Breast epithelium (tissue), 4 donors: ENCODE measurements around the gene PDK2. TPM values are rescaled to one million over a fixed set of nuclear protein-coding genes. Genes with fewer than 3 reads are reported as not detected.

Experiments used
- DNase-seq, 2 donors: peaks; one replicate each; pipeline ENCODE4 v3.0.0-alpha.2; 2019; ENCODE audit warnings: low spot score in 2 of 2
- H3K27ac ChIP-seq, 2 donors: fragments of 200-600 bp; sonication (generic) in 1 of 2; one replicate each; pipeline ENCODE4 v1.5.1; 2016 to 2019; ENCODE audit warnings: mild to moderate bottlenecking in 1 of 2
- H3K27me3 ChIP-seq, 2 donors: fragments of 200-600 bp; sonication (generic) in 1 of 2; one replicate each; pipeline versions ENCODE4 v1.5.1 to v1.6.0; 2017 to 2019; ENCODE audit warnings: control low read depth in 1 of 2, mild to moderate bottlenecking in 1 of 2
- H3K36me3 ChIP-seq: fragments of 200-600 bp; one replicate; pipeline ENCODE4 v1.5.1; 2019
- H3K4me1 ChIP-seq, 2 donors: fragments of 200-600 bp; sonication (generic); one replicate each; pipeline ENCODE4 v1.5.1; 2016 to 2019; ENCODE audit warnings: control low read depth in 1 of 2
- H3K4me3 ChIP-seq, 3 donors: fragments of 200-600 bp; sonication (generic); 1 replicate in 2 of 3; 2 replicates in 1 of 3; pipeline ENCODE4 v1.5.1; 2016 to 2019; ENCODE audit warnings: mild to moderate bottlenecking in 3 of 3, moderate library complexity in 2 of 3
- H3K9me3 ChIP-seq, 2 donors: fragments of 200-600 bp; sonication (generic) in 1 of 2; one replicate each; pipeline ENCODE4 v1.5.1; 2016 to 2019; ENCODE audit warnings: control low read depth in 1 of 2
- POLR2A ChIP-seq: fragments of 450-650 bp; IDR thresholded peaks from one replicate; pipeline ENCODE4 v1.6.1; 2016; ENCODE audit warnings: antibody characterized with exemption, mild to moderate bottlenecking, moderate library complexity
- POLR2AphosphoS5 ChIP-seq, 3 donors: sonication (generic); formaldehyde crosslinking; IDR thresholded peaks; one replicate each; pipeline ENCODE4 v1.6.1; 2017; ENCODE audit warnings: antibody characterized with exemption in 3 of 3
- intact Hi-C: fragments of 100-400 bp; cut with DNase I; formaldehyde crosslinking; loops from one replicate; pipeline ENCODE4 v1.15.1; 2023; ENCODE audit warnings: low total_unique reads
- total RNA-seq, 3 donors: library from RNA; depleted of rRNA; stranded (reverse); fragments of >200 nt; gene quantifications; one replicate each; pipeline ENCODE4 v1.1.0, GENCODE V29; 2016
- TF ChIP-seq, protein P1 (sequence below), 3 donors: fragments of 450-650 bp; IDR thresholded peaks; one replicate each; pipeline ENCODE4 v1.5.1; 2016 to 2017; ENCODE audit warnings: antibody characterized with exemption in 3 of 3, mild to moderate bottlenecking in 3 of 3, moderate library complexity in 3 of 3

PDK2 gene
- total RNA-seq, result 10 to 100 TPM; 28.2 to 53.4 (median 30.5) TPM

- no peaks in the 10 kb centered on the region for H3K36me3 ChIP-seq
- H3K4me1 ChIP-seq, result peaks cover 0 to 10% of the 10 kb centered on the region in 2 donors
- no peaks in the 10 kb centered on the region for H3K27me3 ChIP-seq
- intact Hi-C loops, result no loop called here
- peak; percentile 98 for DNase-seq
- peak within 1 kb of the TSS; percentile 84 to 99 (median 98) for H3K4me3 ChIP-seq
- peak within 1 kb of the TSS; percentile 84 to 92 for H3K27ac ChIP-seq
- no peaks in the 10 kb centered on the region for H3K9me3 ChIP-seq
- TF ChIP-seq POLR2A, result no peak
- TF ChIP-seq POLR2AphosphoS5 (IDR thresholded peaks at IDR 0.05), result peak; percentile 65 to 70 (median 67)
These were observed at the start of gene PDK2 for GRCh38 chr17:50094753-50095619. Gene PDK2 (plus strand): TSS chr17:50095351. CDS start chr17:50095436, 85 bp downstream.

- DNase-seq, result no peak
- Histone ChIP-seq H3K36me3 (no peaks in the 10 kb centered on the region), H3K27ac (no peak overlapping the region), H3K27me3 (no peaks in the 10 kb centered on the region), H3K4me3 (no peak overlapping the region), H3K9me3 (no peaks in the 10 kb centered on the region), H3K4me1 (peaks cover 0 to 4% of the 10 kb centered on the region in 2 donors)
- TF ChIP-seq POLR2AphosphoS5 (IDR thresholded peaks at IDR 0.05) (no peak), POLR2A (no peak)
- TF ChIP-seq, protein P1, sequence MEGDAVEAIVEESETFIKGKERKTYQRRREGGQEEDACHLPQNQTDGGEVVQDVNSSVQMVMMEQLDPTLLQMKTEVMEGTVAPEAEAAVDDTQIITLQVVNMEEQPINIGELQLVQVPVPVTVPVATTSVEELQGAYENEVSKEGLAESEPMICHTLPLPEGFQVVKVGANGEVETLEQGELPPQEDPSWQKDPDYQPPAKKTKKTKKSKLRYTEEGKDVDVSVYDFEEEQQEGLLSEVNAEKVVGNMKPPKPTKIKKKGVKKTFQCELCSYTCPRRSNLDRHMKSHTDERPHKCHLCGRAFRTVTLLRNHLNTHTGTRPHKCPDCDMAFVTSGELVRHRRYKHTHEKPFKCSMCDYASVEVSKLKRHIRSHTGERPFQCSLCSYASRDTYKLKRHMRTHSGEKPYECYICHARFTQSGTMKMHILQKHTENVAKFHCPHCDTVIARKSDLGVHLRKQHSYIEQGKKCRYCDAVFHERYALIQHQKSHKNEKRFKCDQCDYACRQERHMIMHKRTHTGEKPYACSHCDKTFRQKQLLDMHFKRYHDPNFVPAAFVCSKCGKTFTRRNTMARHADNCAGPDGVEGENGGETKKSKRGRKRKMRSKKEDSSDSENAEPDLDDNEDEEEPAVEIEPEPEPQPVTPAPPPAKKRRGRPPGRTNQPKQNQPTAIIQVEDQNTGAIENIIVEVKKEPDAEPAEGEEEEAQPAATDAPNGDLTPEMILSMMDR (IDR thresholded peaks at IDR 0.05), result no peak
- intact Hi-C loops, result no loop called here
These were observed 49.0 kb upstream of the PDK2 start for GRCh38 chr17:50046179-50046578.

DNA sequence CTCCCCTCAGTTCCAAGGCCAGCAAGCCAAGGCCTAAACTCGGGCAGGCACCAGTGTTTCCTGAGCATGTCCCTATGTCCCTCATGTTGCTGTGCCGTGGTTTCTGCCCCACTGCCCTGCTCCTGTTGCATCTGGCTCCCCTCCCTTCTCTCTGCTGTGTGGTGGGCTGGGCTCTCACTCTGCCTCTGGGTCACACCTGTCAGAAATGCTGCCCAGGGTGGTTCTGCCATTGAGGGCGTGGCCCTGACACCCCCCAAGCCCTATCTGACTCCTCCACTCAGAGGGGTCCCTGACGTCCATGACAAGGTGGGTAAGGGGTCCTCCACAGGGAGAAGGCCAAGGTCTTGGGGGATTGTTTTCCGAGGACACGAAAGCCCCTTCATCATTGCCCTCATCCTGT lies 48.5 kb upstream of the PDK2 start:
- peaks cover 0 to 4% of the 10 kb centered on the region in 2 donors for H3K4me1 ChIP-seq
- peak overlapping the region in 1 of 2 donors; percentile 34 for H3K27ac ChIP-seq

GRCh38 chr17:50047083-50047482 lies 48.1 kb upstream of the PDK2 start:
- Histone ChIP-seq H3K4me3 (no peak overlapping the region), H3K27me3 (no peaks in the 10 kb centered on the region), H3K36me3 (no peaks in the 10 kb centered on the region), H3K9me3 (no peaks in the 10 kb centered on the region), H3K27ac (peak overlapping the region in 1 of 2 donors; percentile 34), H3K4me1 (peaks cover 0 to 4% of the 10 kb centered on the region in 2 donors)
- no peak for DNase-seq
- intact Hi-C loops, result no loop called here
- TF ChIP-seq, protein P1 (IDR thresholded peaks at IDR 0.05), result no peak
- TF ChIP-seq POLR2AphosphoS5 (IDR thresholded peaks at IDR 0.05) (no peak), POLR2A (no peak)

More for the DNA sequence above, 48.5 kb upstream of the PDK2 start:
- TF ChIP-seq, protein P1 (IDR thresholded peaks at IDR 0.05), result no peak
- TF ChIP-seq POLR2A (no peak), POLR2AphosphoS5 (IDR thresholded peaks at IDR 0.05) (no peak)
- Histone ChIP-seq H3K27me3 (no peaks in the 10 kb centered on the region), H3K36me3 (no peaks in the 10 kb centered on the region), H3K9me3 (no peaks in the 10 kb centered on the region), H3K4me3 (no peak overlapping the region)
- intact Hi-C loops, result no loop called here
- no peak for DNase-seq

DNA sequence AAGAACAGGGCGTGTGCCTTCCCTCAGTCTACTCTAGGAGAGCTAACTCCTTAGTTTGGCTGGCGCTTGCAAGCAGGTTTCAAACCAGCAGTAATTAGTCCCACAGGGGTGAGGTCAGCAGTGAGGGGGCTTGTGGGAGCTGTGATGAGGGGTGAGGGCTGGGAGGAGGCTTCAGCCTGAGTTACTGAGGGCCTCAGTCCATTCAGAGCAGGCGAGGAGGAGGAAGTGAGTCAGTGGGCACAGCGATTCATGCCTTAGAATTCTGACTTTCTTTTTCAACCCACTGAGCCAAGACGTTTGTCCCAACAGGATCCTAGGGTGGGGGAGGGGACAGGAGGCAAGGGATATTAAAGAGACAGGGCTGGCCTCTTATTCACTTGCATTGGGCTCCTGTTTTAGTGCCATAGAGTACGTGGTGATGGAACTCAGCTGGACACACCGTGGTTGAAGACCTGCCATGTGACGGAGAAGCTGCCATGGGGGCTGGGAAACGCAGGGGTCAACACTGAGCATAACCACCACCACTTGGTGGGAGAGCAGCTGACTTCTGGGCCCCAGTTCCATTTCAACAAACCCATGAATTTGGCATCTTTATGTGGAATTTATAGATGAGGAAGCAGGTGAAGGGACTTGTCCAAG lies 47.5 kb upstream of the PDK2 start:
- Histone ChIP-seq H3K4me3 (no peak overlapping the region), H3K27me3 (no peaks in the 10 kb centered on the region), H3K36me3 (no peaks in the 10 kb centered on the region), H3K27ac (peak overlapping the region in 1 of 2 donors; percentile 34), H3K9me3 (no peaks in the 10 kb centered on the region), H3K4me1 (peaks cover 0 to 4% of the 10 kb centered on the region in 2 donors)
- no peak for DNase-seq
- TF ChIP-seq POLR2A (no peak), POLR2AphosphoS5 (IDR thresholded peaks at IDR 0.05) (no peak)
- TF ChIP-seq, protein P1 (IDR thresholded peaks at IDR 0.05), result no peak
- intact Hi-C loops, result no loop called here
